ENCODE data around the gene MS4A10. TPM values are rescaled to one million over a fixed set of nuclear protein-coding genes. Genes with fewer than 3 reads are reported as not detected.

Gene MS4A10
- total and polyA plus RNA-seq, 9 of the 15 experiments (the other 6 are each of a cell fraction or from before 2014, with no cell fraction given) = not detected

DNA sequence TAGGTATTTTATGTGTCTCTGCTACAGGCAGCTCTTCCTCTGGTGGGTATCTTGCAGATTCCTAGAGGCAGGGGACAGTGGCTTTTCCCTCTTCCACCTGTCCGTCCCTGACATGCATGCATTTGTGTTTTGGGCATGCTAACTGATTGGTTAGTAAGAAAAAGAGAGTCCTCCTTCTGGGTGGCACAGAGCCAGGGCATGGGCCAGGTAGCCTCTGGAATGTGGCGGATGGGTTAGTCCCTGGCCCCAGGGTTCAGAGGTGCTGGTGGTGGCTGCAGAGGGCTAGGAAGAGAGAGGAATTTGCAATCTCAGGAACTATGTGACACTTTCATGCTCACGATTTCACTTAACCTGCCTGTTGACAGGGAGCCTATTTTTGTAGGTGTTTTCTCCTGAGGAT, 34.2 kb upstream of the MS4A10 start:
- no peak for DNase-seq (ENCODE audit: extremely low read depth in 1 of 4, low spot score in 3 of 4)
- intact Hi-C loops (cut with micrococcal nuclease) = loop anchor here (10.0 kb wide), 2 partner anchors 96 to 486 kb away; no protein-coding TSS in a partner anchor
- no peak overlapping the region for H2AFZ ChIP-seq (ENCODE audit: low read depth, low read length)
- no peaks in the 10 kb centered on the region for H3K9me1 ChIP-seq (ENCODE audit: control insufficient read depth, insufficient read depth, low read length)
- BruUV-seq (replicated peaks) = no TSS peak
- in situ Hi-C loops (cut with MboI) = no loop called here
- H3K4me3 ChIP-seq = no peak overlapping the region
- no peak overlapping the region for H3K9ac ChIP-seq (ENCODE audit: insufficient read depth in 1 of 2, low read depth in 2 of 2, low read length in 2 of 2)
- H3K27ac ChIP-seq (ENCODE audit: extremely low read depth, low read depth, low read length) = no peak overlapping the region
- FAIRE-seq = no peak
- H3K36me3 ChIP-seq (ENCODE audit: control insufficient read depth, insufficient read depth, low read length) = no peaks in the 10 kb centered on the region
- no peaks in the 10 kb centered on the region for H3K9me3 ChIP-seq (replicated peaks; ENCODE audit: control insufficient read depth, insufficient read depth, low read depth, low read length)
- 3% methylated on average over 3 of the region's 3 CpGs for WGBS (ENCODE audit: insufficient coverage, low coverage, missing lambda C conversion rate)
- peaks cover 9 to 32% of the 10 kb centered on the region in 2 experiments; a peak in 4 of 5 replicates for H3K27me3 ChIP-seq (ENCODE audit: control insufficient read depth in 2 of 2, insufficient read depth in 2 of 2, low read length in 2 of 2)
- no peaks in the 10 kb centered on the region for H4K20me1 ChIP-seq (replicated peaks; ENCODE audit: control insufficient read depth, insufficient read depth, low read length)
- H3K79me2 ChIP-seq (ENCODE audit: control insufficient read depth, insufficient read depth, low read length) = no peaks in the 10 kb centered on the region
- ATAC-seq = no peak
- no peak overlapping the region for H3K4me2 ChIP-seq (ENCODE audit: insufficient read depth, low read length)
- TF ChIP-seq, protein P1, sequence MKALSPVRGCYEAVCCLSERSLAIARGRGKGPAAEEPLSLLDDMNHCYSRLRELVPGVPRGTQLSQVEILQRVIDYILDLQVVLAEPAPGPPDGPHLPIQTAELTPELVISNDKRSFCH (CRISPR knock-in tag; IDR thresholded peaks at IDR 0.05) = no peak
- TF ChIP-seq, protein P1 (tag; IDR thresholded peaks at IDR 0.05) = no peak
- TF ChIP-seq BHLHE40 (IDR thresholded peaks at IDR 0.05; ENCODE audit: low read length) = no peak
- no peak for TF ChIP-seq ZC3H11A (IDR thresholded peaks at IDR 0.05; ENCODE audit: low read depth, low read length)
- TF ChIP-seq TBL1XR1 (IDR thresholded peaks at IDR 0.05; ENCODE audit: low read length in 2 of 2) = no peak
- TF ChIP-seq RBM25 (IDR thresholded peaks at IDR 0.05; ENCODE audit: low read depth, low read length, severe bottlenecking) = no peak
- TF ChIP-seq ZNF77 (CRISPR knock-in tag; IDR thresholded peaks at IDR 0.05) = no peak
- TF ChIP-seq CBX1 (IDR thresholded peaks at IDR 0.05; ENCODE audit: low read depth) = no peak
- TF ChIP-seq, protein P2, sequence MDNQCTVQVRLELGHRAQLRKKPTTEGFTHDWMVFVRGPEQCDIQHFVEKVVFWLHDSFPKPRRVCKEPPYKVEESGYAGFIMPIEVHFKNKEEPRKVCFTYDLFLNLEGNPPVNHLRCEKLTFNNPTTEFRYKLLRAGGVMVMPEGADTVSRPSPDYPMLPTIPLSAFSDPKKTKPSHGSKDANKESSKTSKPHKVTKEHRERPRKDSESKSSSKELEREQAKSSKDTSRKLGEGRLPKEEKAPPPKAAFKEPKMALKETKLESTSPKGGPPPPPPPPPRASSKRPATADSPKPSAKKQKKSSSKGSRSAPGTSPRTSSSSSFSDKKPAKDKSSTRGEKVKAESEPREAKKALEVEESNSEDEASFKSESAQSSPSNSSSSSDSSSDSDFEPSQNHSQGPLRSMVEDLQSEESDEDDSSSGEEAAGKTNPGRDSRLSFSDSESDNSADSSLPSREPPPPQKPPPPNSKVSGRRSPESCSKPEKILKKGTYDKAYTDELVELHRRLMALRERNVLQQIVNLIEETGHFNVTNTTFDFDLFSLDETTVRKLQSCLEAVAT (IDR thresholded peaks at IDR 0.05) = no peak
- TF ChIP-seq, protein P3, sequence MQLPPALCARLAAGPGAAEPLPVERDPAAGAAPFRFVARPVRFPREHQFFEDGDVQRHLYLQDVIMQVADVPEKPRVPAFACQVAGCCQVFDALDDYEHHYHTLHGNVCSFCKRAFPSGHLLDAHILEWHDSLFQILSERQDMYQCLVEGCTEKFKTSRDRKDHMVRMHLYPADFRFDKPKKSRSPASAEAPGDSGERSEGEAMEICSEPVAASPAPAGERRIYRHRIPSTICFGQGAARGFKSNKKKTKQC (CRISPR knock-in tag; IDR thresholded peaks at IDR 0.05) = no peak
- TF ChIP-seq TAF9B (IDR thresholded peaks at IDR 0.05; ENCODE audit: partially characterized antibody) = no peak
- no peak for TF ChIP-seq GTF2F1 (IDR thresholded peaks at IDR 0.05; ENCODE audit: low read depth, low read length)
- no peak for TF ChIP-seq NCOA6 (IDR thresholded peaks at IDR 0.05)
- no peak for TF ChIP-seq ZFX (CRISPR knock-in tag; IDR thresholded peaks at IDR 0.05)
- TF ChIP-seq CAMTA2 (CRISPR knock-in tag; conservative IDR thresholded peaks at IDR 0.05) = no peak
- TF ChIP-seq FUS (optimal IDR thresholded peaks at IDR 0.05; ENCODE audit: low read depth, low read length) = no peak
- peaks cover 0 to 6% of the 10 kb centered on the region in 2 experiments; a peak in 2 of 5 replicates for H3K4me1 ChIP-seq (replicated peaks in 1 of 2; ENCODE audit: control insufficient read depth in 2 of 2, insufficient read depth in 2 of 2, low read length in 2 of 2)
- CTCF ChIA-PET (ENCODE audit: low intra/inter-chr PET ratio) = interaction anchor here (0.6 kb wide), 1 partner anchor 145 kb away, joined by 3 read pairs; no protein-coding TSS in a partner anchor
- POLR2A ChIA-PET = no interaction called here
